Liver (tissue), 3 donors: Measurements from ENCODE around the gene FRMD4A.

Experiments used
- SP1 ChIP-seq: IDR thresholded peaks from 2 replicates; pipeline ENCODE4 v1.6.1; 2018; ENCODE audit warnings: antibody characterized with exemption, mild to moderate bottlenecking
- TF ChIP-seq, protein P1 (sequence below): fragments of 150-350 bp; IDR thresholded peaks from 2 replicates; pipeline ENCODE4 v1.5.1; 2017; ENCODE audit warnings: improper control_type of control experiment, low read depth, low read length; ENCODE audit not compliant: missing input control
- TF ChIP-seq, protein P2 (sequence below): IDR thresholded peaks from 2 replicates; pipeline ENCODE4 v1.6.1; 2016; ENCODE audit warnings: antibody characterized with exemption, mild to moderate bottlenecking
- TF ChIP-seq, protein P3 (sequence below): IDR thresholded peaks from 2 replicates; pipeline ENCODE4 v1.6.1; 2016; ENCODE audit warnings: antibody characterized with exemption
- donor health status: healthy.
- donor health status: healthy.

DNA sequence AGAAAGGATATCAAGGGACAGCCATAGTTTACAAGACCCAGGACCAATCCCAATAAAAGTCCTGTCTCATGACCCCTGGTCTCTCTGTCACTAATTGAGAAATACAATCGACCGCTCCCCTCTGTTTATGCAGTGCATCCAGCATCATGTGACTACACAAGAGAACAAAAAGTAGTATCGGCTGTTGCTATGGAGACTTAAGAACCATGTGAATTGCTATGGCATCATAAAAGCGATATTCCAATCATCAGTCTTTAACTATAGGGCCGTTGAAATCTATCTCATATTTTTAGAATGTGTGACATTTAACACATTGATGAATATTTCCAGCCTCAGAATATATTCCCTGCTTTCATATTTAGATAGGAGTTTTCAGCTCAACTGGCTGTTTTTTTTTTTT is 139.3 kb downstream of the FRMD4A start:
- TF ChIP-seq, protein P1, sequence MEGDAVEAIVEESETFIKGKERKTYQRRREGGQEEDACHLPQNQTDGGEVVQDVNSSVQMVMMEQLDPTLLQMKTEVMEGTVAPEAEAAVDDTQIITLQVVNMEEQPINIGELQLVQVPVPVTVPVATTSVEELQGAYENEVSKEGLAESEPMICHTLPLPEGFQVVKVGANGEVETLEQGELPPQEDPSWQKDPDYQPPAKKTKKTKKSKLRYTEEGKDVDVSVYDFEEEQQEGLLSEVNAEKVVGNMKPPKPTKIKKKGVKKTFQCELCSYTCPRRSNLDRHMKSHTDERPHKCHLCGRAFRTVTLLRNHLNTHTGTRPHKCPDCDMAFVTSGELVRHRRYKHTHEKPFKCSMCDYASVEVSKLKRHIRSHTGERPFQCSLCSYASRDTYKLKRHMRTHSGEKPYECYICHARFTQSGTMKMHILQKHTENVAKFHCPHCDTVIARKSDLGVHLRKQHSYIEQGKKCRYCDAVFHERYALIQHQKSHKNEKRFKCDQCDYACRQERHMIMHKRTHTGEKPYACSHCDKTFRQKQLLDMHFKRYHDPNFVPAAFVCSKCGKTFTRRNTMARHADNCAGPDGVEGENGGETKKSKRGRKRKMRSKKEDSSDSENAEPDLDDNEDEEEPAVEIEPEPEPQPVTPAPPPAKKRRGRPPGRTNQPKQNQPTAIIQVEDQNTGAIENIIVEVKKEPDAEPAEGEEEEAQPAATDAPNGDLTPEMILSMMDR, result no peak
- TF ChIP-seq, protein P2, sequence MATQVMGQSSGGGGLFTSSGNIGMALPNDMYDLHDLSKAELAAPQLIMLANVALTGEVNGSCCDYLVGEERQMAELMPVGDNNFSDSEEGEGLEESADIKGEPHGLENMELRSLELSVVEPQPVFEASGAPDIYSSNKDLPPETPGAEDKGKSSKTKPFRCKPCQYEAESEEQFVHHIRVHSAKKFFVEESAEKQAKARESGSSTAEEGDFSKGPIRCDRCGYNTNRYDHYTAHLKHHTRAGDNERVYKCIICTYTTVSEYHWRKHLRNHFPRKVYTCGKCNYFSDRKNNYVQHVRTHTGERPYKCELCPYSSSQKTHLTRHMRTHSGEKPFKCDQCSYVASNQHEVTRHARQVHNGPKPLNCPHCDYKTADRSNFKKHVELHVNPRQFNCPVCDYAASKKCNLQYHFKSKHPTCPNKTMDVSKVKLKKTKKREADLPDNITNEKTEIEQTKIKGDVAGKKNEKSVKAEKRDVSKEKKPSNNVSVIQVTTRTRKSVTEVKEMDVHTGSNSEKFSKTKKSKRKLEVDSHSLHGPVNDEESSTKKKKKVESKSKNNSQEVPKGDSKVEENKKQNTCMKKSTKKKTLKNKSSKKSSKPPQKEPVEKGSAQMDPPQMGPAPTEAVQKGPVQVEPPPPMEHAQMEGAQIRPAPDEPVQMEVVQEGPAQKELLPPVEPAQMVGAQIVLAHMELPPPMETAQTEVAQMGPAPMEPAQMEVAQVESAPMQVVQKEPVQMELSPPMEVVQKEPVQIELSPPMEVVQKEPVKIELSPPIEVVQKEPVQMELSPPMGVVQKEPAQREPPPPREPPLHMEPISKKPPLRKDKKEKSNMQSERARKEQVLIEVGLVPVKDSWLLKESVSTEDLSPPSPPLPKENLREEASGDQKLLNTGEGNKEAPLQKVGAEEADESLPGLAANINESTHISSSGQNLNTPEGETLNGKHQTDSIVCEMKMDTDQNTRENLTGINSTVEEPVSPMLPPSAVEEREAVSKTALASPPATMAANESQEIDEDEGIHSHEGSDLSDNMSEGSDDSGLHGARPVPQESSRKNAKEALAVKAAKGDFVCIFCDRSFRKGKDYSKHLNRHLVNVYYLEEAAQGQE, result no peak
- TF ChIP-seq, protein P3, sequence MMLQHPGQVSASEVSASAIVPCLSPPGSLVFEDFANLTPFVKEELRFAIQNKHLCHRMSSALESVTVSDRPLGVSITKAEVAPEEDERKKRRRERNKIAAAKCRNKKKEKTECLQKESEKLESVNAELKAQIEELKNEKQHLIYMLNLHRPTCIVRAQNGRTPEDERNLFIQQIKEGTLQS, result no peak
- TF ChIP-seq SP1, result no peak
